ENCODE measurements around the gene NFIC.

The NFIC gene

GRCh38 chr19:3441089-3441985, 75.0 kb downstream of the NFIC start:
- H3K27ac ChIP-seq (replicated peaks; ENCODE audit: low read length) = no peak overlapping the region
- no peak for DNase-seq (ENCODE audit: low spot score)
- H2AK5ac ChIP-seq (ENCODE audit: low read depth, low read length) = peak overlapping the region; percentile 82
- H3K18ac ChIP-seq (ENCODE audit: low read length) = peak overlapping the region; percentile 77
- peaks cover 16 to 20% of the 10 kb centered on the region in 2 donors for H3K4me1 ChIP-seq (ENCODE audit: control insufficient read depth in 2 of 2, insufficient read depth in 1 of 2, low read depth in 1 of 2, low read length in 2 of 2)
- H2AFZ ChIP-seq (ENCODE audit: low read length) = no peak overlapping the region
- peaks cover 0 to 5% of the 10 kb centered on the region in 2 donors for H3K9me3 ChIP-seq (replicated peaks in 1 of 2; ENCODE audit: control insufficient read depth in 2 of 2, insufficient read depth in 1 of 2, low read depth in 1 of 2, low read length in 2 of 2)
- H2BK5ac ChIP-seq (ENCODE audit: low read length) = no peak overlapping the region
- no peak overlapping the region for H3K4me3 ChIP-seq (ENCODE audit: low read length in 2 of 2)
- peaks cover 0 to 17% (median 0%) of the 10 kb centered on the region in 3 experiments for H3K27me3 ChIP-seq (ENCODE audit: control insufficient read depth in 3 of 3, insufficient read depth in 3 of 3, low read depth in 1 of 3, low read length in 3 of 3)
- H3K79me1 ChIP-seq (ENCODE audit: low read depth, low read length) = peaks cover 6% of the 10 kb centered on the region
- no peak overlapping the region for H3K4me2 ChIP-seq (ENCODE audit: insufficient read depth, low read length, poor library complexity, severe bottlenecking)
- H4K8ac ChIP-seq (ENCODE audit: low read depth, low read length) = no peak overlapping the region
- H3K23ac ChIP-seq (ENCODE audit: low read depth, low read length, poor library complexity) = peak overlapping the region; percentile 77
- no peak overlapping the region for H4K91ac ChIP-seq (ENCODE audit: low read depth, low read length, poor library complexity)
- WGBS, 2 donors (ENCODE audit: extremely low coverage in 2 of 2, insufficient read length in 2 of 2, insufficient replicate concordance in 1 of 2) = no CpG with 5 or more reads among the region's 25 CpGs
- H3K36me3 ChIP-seq (replicated peaks in 1 of 2; ENCODE audit: control insufficient read depth in 2 of 2, insufficient read depth in 2 of 2, low read length in 2 of 2) = peaks cover 0 to 3% of the 10 kb centered on the region in 2 donors
- peak overlapping the region; percentile 29 for H3K4ac ChIP-seq (ENCODE audit: low read length)
- no peak overlapping the region for H2BK120ac ChIP-seq (ENCODE audit: low read depth, low read length)
- no peak overlapping the region for H3K9ac ChIP-seq (ENCODE audit: low read depth, low read length, poor library complexity)
- H3K14ac ChIP-seq (ENCODE audit: low read length) = no peak overlapping the region
- peak overlapping the region; percentile 43 for H2BK15ac ChIP-seq (ENCODE audit: low read length)
- no peak overlapping the region for H2BK12ac ChIP-seq (ENCODE audit: low read length)

GRCh38 chr19:3441986-3442329, 75.6 kb downstream of the NFIC start:
- Histone ChIP-seq H3K27ac (replicated peaks; ENCODE audit: low read length) (no peak overlapping the region), H2BK15ac (ENCODE audit: low read length) (peak overlapping the region; percentile 43), H3K9ac (ENCODE audit: low read depth, low read length, poor library complexity) (no peak overlapping the region), H3K23ac (ENCODE audit: low read depth, low read length, poor library complexity) (peak overlapping the region; percentile 77), H4K91ac (ENCODE audit: low read depth, low read length, poor library complexity) (peak overlapping the region; percentile 28), H3K18ac (ENCODE audit: low read length) (peak overlapping the region; percentile 36), H3K4me1 (ENCODE audit: control insufficient read depth in 2 of 2, insufficient read depth in 1 of 2, low read depth in 1 of 2, low read length in 2 of 2) (peaks cover 16 to 20% of the 10 kb centered on the region in 2 donors), H2AK5ac (ENCODE audit: low read depth, low read length) (peak overlapping the region; percentile 52), H3K36me3 (replicated peaks in 1 of 2; ENCODE audit: control insufficient read depth in 2 of 2, insufficient read depth in 2 of 2, low read length in 2 of 2) (peaks cover 0 to 3% of the 10 kb centered on the region in 2 donors), H2BK12ac (ENCODE audit: low read length) (no peak overlapping the region), H3K4ac (ENCODE audit: low read length) (no peak overlapping the region), H2BK5ac (ENCODE audit: low read length) (no peak overlapping the region), H3K4me3 (ENCODE audit: low read length in 2 of 2) (no peak overlapping the region), H3K14ac (ENCODE audit: low read length) (no peak overlapping the region), H2BK120ac (ENCODE audit: low read depth, low read length) (no peak overlapping the region), H3K4me2 (ENCODE audit: insufficient read depth, low read length, poor library complexity, severe bottlenecking) (no peak overlapping the region), H3K79me1 (ENCODE audit: low read depth, low read length) (peaks cover 6% of the 10 kb centered on the region), H4K8ac (ENCODE audit: low read depth, low read length) (no peak overlapping the region), H3K27me3 (ENCODE audit: control insufficient read depth in 3 of 3, insufficient read depth in 3 of 3, low read depth in 1 of 3, low read length in 3 of 3) (peaks cover 0 to 17% (median 0%) of the 10 kb centered on the region in 3 experiments), H2AFZ (ENCODE audit: low read length) (no peak overlapping the region), H3K9me3 (replicated peaks in 1 of 2; ENCODE audit: control insufficient read depth in 2 of 2, insufficient read depth in 1 of 2, low read depth in 1 of 2, low read length in 2 of 2) (peaks cover 0 to 5% of the 10 kb centered on the region in 2 donors)
- no CpG with 5 or more reads among the region's 14 CpGs for WGBS, 2 donors (ENCODE audit: extremely low coverage in 2 of 2, insufficient read length in 2 of 2, insufficient replicate concordance in 1 of 2)
- DNase-seq (ENCODE audit: low spot score) = no peak

GRCh38 chr19:3442487-3443071, 76.2 kb downstream of the NFIC start:
- Histone ChIP-seq H3K4ac (ENCODE audit: low read length) (peak overlapping the region; percentile 53), H3K79me1 (ENCODE audit: low read depth, low read length) (peaks cover 6% of the 10 kb centered on the region), H2AFZ (ENCODE audit: low read length) (no peak overlapping the region), H3K23ac (ENCODE audit: low read depth, low read length, poor library complexity) (no peak overlapping the region), H3K27me3 (ENCODE audit: control insufficient read depth in 3 of 3, insufficient read depth in 3 of 3, low read depth in 1 of 3, low read length in 3 of 3) (peaks cover 0 to 17% (median 0%) of the 10 kb centered on the region in 3 experiments), H3K18ac (ENCODE audit: low read length) (peak overlapping the region; percentile 56), H3K9ac (ENCODE audit: low read depth, low read length, poor library complexity) (no peak overlapping the region), H2BK15ac (ENCODE audit: low read length) (peak overlapping the region; percentile 71), H3K4me1 (ENCODE audit: control insufficient read depth in 2 of 2, insufficient read depth in 1 of 2, low read depth in 1 of 2, low read length in 2 of 2) (peaks cover 16 to 20% of the 10 kb centered on the region in 2 donors), H3K9me3 (replicated peaks in 1 of 2; ENCODE audit: control insufficient read depth in 2 of 2, insufficient read depth in 1 of 2, low read depth in 1 of 2, low read length in 2 of 2) (peaks cover 0 to 5% of the 10 kb centered on the region in 2 donors), H3K27ac (replicated peaks; ENCODE audit: low read length) (no peak overlapping the region), H2BK5ac (ENCODE audit: low read length) (no peak overlapping the region), H2BK12ac (ENCODE audit: low read length) (no peak overlapping the region), H2AK5ac (ENCODE audit: low read depth, low read length) (no peak overlapping the region), H3K4me3 (ENCODE audit: low read length in 2 of 2) (no peak overlapping the region), H4K8ac (ENCODE audit: low read depth, low read length) (no peak overlapping the region), H3K4me2 (ENCODE audit: insufficient read depth, low read length, poor library complexity, severe bottlenecking) (no peak overlapping the region), H2BK120ac (ENCODE audit: low read depth, low read length) (no peak overlapping the region), H4K91ac (ENCODE audit: low read depth, low read length, poor library complexity) (no peak overlapping the region), H3K36me3 (replicated peaks in 1 of 2; ENCODE audit: control insufficient read depth in 2 of 2, insufficient read depth in 2 of 2, low read length in 2 of 2) (peaks cover 0 to 3% of the 10 kb centered on the region in 2 donors), H3K14ac (ENCODE audit: low read length) (no peak overlapping the region)
- WGBS, 2 donors (ENCODE audit: extremely low coverage in 2 of 2, insufficient read length in 2 of 2, insufficient replicate concordance in 1 of 2) = no CpG with 5 or more reads among the region's 15 CpGs
- no peak for DNase-seq (ENCODE audit: low spot score)

All from neuronal stem cell (in vitro differentiated cells).